ENCODE data around the gene ANGEL2.

- TF ChIP-seq CTCF (IDR thresholded peaks at IDR 0.05): no peak
- no peak for TF ChIP-seq POLR2A (IDR thresholded peaks at IDR 0.05)
- no peak for TF ChIP-seq POLR2AphosphoS5 (IDR thresholded peaks at IDR 0.05; ENCODE audit: insufficient read depth in 1 of 2, low read depth in 1 of 2)
Measured at GRCh38 chr1:212945463-212946160, 70.1 kb downstream of the ANGEL2 start.
